Gastrocnemius medialis (tissue), 4 donors: ENCODE data around the gene WDR64.

ENCODE experiments used
- CTCF ChIP-seq, 5 experiments: fragments of 450-650 bp in 3 of 5; fragments of 200-600 bp in 2 of 5; sonication (generic) in 2 of 5; IDR thresholded peaks in 4 of 5; conservative IDR thresholded peaks in 1 of 5; 1 replicate in 4 of 5; 2 replicates in 1 of 5; pipeline ENCODE4 v1.5.1; 2016 to 2019; ENCODE audit warnings: antibody characterized with exemption in 5 of 5, mild to moderate bottlenecking in 3 of 5, moderate library complexity in 3 of 5
- POLR2A ChIP-seq, 2 donors: fragments of 450-650 bp; IDR thresholded peaks; one replicate each; pipeline ENCODE4 v1.6.1; 2017; ENCODE audit warnings: antibody characterized with exemption in 2 of 2, mild to moderate bottlenecking in 2 of 2, moderate library complexity in 2 of 2

DNA sequence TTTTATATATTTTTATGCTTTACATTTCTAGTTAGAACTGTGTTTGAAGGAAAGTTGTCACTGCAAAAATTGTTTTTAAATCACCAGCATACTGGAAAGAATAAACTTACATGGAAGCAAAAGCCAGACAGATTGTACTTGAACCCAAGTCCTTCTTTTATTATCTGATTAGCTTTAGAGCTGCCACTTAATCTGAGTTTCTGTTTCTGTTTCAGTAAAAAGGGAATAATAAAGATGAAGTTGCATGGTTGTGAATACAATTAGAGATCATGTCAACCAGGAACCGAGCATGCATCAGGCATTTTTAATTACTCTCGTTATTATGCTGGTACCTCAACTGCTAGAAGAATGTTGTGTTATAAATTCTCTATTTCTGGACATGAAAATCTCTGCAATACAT is 119.0 kb downstream of the WDR64 start:
- no peak for TF ChIP-seq CTCF (IDR thresholded peaks at IDR 0.05 in 4 of 5, conservative IDR thresholded peaks at IDR 0.05 in 1 of 5)
- no peak for TF ChIP-seq POLR2A (IDR thresholded peaks at IDR 0.05)
